CD8-positive, alpha-beta memory T cell (primary cell): ENCODE measurements around the gene HCK. TPM values are rescaled to one million over a fixed set of nuclear protein-coding genes. Genes with fewer than 3 reads are reported as not detected.

Experiments used
- polyA plus RNA-seq: library from polyadenylated mRNA; unstranded; fragments of 300-500 nt; fragmentation: Illumina TruSeq; gene quantifications from one replicate; pipeline ENCODE4 v1.2.3, GENCODE V29; 2021
- total RNA-seq, 2 experiments: library from RNA; stranded (reverse); gene quantifications; one replicate each; pipeline ENCODE4 v1.2.3, GENCODE V29; 2021

Gene HCK
- total and polyA plus RNA-seq, 3 experiments from 2014 or later, result 0.28 to 0.53 TPM; not detected in 1

Other genes with a start within 250 kb of the HCK start
- gene MYLK2, start 232.9 kb upstream of the HCK start, total RNA-seq, result under 1 TPM; 0.13 to 0.24 TPM
- gene MYLK2, start 232.9 kb upstream of the HCK start, polyA plus RNA-seq, result not detected
- gene FOXS1, start 206.6 kb upstream of the HCK start, total RNA-seq, result not detected
- not detected for gene FOXS1, start 206.6 kb upstream of the HCK start, polyA plus RNA-seq
- gene DUSP15, start 181.7 kb upstream of the HCK start, total RNA-seq, result not detected
- not detected for gene DUSP15, start 181.7 kb upstream of the HCK start, polyA plus RNA-seq
- gene TTLL9, start 181.6 kb upstream of the HCK start, total RNA-seq, result not detected
- not detected for gene TTLL9, start 181.6 kb upstream of the HCK start, polyA plus RNA-seq
- 10 to 100 TPM; 23.9 TPM for gene PDRG1, start 100.2 kb upstream of the HCK start, total RNA-seq
- 22.4 TPM for gene PDRG1, start 100.2 kb upstream of the HCK start, polyA plus RNA-seq
- gene XKR7, start 84.1 kb upstream of the HCK start, total RNA-seq, result not detected
- gene XKR7, start 84.1 kb upstream of the HCK start, polyA plus RNA-seq, result 0.02 TPM
- gene CCM2L, start 41.8 kb upstream of the HCK start, total RNA-seq, result not detected
- gene CCM2L, start 41.8 kb upstream of the HCK start, polyA plus RNA-seq, result not detected
- 10 to 100 TPM; 48.0 to 49.8 TPM for gene TM9SF4, start 57.5 kb downstream of the HCK start, total RNA-seq
- 44.0 TPM for gene TM9SF4, start 57.5 kb downstream of the HCK start, polyA plus RNA-seq
- 100 to 1,000 TPM; 120 to 121 TPM for gene PLAGL2, start 155.5 kb downstream of the HCK start, total RNA-seq
- gene PLAGL2, start 155.5 kb downstream of the HCK start, polyA plus RNA-seq, result 4.4 TPM
- gene POFUT1, start 155.6 kb downstream of the HCK start, total RNA-seq, result 10 to 100 TPM; 87.1 to 88.8 TPM
- gene POFUT1, start 155.6 kb downstream of the HCK start, polyA plus RNA-seq, result 15.8 TPM
- gene KIF3B, start 225.4 kb downstream of the HCK start, total RNA-seq, result 10 to 100 TPM; 61.0 to 61.6 TPM
- 5.7 TPM for gene KIF3B, start 225.4 kb downstream of the HCK start, polyA plus RNA-seq